ENCODE data around the gene SIK1.
"Not testable (repeated sequence)": the region's sequence is repeated elsewhere in the genome, so short reads cannot be mapped to it uniquely, and the experiment has no call there.

- TF ChIP-seq POLR2A, POLR2AphosphoS5, EP300 (IDR thresholded peaks at IDR 0.05): not testable (repeated sequence)
- TF ChIP-seq, protein P1, sequence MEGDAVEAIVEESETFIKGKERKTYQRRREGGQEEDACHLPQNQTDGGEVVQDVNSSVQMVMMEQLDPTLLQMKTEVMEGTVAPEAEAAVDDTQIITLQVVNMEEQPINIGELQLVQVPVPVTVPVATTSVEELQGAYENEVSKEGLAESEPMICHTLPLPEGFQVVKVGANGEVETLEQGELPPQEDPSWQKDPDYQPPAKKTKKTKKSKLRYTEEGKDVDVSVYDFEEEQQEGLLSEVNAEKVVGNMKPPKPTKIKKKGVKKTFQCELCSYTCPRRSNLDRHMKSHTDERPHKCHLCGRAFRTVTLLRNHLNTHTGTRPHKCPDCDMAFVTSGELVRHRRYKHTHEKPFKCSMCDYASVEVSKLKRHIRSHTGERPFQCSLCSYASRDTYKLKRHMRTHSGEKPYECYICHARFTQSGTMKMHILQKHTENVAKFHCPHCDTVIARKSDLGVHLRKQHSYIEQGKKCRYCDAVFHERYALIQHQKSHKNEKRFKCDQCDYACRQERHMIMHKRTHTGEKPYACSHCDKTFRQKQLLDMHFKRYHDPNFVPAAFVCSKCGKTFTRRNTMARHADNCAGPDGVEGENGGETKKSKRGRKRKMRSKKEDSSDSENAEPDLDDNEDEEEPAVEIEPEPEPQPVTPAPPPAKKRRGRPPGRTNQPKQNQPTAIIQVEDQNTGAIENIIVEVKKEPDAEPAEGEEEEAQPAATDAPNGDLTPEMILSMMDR (IDR thresholded peaks at IDR 0.05), result not testable (repeated sequence)
Observed at GRCh38 chr21:43440835-43441727, 14.2 kb upstream of the SIK1 start.

Measured in upper lobe of left lung (tissue), 4 donors.